Bone marrow (tissue), 2 donors: Measurements from ENCODE around the gene UROS.

Experiments used
- DNase-seq, 2 donors: peaks; one replicate each; lab custom pipeline; 2025; lab: John Stamatoyannopoulos, UW

The UROS gene

DNA sequence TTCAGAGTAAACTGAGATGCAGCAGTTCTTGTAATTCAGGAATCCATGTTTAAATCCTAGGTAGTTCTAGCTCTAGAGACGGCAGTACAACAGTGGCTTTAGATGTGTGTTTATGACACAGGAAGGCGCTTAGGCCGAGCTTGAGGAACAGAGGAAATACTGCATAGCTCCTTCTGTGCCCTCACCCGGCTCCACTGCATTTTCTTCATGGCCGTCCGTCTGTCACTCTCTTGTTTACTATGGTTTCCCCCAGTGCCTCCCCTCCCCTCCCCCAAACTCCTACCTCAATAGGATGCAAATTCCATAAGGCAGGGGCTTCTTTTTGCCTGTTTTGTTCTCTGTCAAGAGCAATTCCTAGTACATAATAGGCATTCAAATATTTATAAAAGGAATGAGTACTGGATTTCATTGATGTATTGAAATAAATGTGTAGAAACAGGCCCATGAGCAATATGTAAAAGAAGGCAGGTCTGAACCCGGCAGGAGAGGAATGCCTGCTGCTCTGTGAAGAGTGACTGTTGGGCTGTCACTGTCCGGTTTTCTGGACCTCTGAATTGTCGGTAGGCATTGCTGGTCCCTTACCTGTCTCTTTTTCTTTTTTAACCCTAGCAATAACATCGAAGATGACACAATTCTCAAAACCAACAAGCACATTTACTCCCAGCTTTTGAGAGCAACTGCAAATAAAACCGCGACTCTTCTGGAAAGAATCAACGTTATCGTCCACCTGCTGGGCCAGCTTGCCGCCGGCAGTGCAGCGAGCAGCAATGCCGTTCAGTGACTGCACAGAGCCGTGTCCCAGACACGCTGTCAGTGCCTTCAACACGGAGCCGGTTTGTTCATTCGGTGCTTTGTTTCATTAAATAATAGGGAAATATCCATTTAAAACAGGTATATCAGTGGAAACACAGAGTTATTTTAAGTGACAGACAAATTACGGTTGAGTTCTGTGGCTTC, 60.1 kb downstream of the UROS start:
- DNase-seq: no peak

DNA sequence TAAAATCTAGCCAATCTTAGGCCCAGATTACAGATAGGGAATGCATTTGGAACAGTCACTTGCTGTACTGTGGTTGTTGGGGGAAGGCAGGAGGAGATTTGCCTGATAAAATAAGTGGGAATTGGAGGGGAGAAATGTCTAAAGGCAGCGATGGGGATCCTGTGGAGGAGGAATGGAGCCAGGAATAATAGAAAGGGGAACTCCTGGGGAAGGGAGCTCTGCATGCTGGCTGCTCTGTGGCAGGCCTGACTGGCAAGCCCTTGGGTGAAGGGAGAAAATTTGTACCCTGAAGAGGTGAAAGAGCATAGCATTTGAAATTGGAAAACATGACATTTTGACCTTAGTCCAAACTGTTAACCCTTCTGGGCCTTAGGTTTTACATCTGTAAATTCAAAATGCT, 61.1 kb downstream of the UROS start:
- no peak for DNase-seq

DNA sequence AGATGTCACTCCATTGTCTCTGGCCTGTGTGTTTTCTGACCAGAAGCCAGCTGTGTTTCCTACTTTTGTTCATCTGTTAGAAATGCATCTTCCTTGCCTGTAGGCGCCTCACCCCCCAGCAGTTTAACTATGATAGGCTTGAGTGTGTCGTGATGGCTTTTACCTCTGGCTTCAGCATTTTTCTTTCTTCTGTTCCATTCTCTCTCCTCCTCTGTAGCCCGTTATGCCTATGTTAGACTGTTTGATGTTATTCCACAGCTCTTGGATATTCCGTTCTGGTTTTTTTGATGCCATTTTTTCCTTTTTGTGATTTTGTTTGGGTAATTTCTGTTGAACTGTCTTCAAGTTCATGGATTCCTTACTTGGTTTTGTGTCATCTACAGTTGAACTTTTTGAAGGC, 65.3 kb downstream of the UROS start:
- DNase-seq: no peak

DNA sequence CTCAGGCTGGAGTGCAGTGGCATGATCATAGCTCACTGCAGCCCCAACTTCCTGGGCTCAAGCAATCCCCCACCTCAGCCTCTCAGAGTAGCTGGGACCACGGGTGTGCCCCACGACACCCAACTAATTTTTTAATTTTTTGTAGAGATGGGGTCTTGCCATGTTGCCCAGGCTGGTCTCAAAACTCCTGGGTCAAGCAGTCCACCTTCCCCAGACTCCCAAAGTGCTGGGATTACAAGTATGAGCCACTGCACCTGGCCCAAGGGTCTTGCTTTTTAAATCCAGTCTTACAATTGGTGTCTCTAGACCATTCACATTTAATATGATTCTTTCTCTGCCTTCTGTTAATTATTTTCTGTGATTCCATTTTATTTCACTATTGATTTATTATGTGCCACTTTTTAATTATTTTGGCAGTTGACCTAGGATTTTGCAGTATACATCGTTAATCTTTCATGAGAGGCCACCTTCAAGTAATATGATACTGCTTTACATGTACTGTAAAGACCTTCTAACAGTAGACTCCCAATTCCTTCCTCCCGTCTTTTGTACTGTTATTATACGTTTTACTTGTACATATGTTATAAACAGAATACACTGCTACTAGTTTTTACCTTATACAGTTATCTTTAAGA, 66.1 kb downstream of the UROS start:
- DNase-seq: no peak

DNA sequence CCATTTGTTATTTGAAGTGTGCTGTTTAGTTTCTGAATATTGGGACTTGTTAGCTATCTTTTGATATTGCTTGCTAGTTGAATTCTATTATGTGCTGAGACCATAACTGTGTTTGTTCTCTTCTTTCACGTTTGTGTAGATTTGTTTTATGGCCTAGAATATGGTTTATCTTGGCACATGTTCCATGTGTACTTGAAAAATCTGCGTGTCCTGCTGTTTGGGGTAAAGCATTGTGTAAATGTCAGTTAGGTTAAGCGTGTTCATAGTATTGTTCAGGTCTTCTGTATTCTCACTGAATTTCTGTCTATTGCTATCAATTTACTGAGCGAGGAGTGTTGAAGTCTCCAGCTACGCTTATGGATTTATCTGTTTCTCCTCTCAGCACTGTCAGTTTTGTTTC, 66.9 kb downstream of the UROS start:
- DNase-seq: no peak

DNA sequence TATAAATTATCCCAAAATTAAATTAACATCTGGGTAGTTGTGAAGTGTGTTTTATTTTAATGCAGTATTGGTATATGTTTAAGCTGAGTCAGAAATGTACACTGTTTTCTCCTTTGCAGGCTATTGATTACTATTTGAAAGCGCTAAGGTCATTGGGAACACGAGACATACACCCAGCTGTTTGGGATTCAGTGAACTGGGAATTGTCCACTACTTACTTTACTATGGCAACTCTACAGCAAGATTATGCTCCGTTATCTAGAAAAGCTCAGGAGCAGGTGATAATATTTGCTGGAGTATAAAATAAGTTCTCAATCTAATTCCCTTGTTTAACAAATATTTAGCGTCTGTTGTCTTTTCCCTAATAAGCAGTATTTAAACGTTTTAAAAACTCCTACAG, 75.6 kb downstream of the UROS start:
- no peak for DNase-seq

DNA sequence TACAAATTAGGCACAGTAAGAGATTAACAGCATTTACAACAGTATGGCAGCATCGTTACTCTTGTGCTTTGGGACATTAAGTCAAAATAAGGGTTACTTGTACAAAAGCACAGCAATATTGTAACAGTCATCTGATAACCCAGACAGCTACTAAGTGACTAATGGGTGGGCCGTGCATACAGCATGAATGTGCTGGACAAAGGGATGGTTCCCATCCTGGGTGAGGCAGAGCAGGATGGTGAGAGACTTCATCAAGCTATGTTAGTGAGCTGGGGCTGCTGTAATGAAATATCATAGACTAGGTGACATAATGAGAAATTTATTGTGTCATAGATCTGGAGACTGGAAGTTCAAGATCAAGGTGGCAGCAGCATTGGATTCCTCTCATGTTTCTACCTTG, 78.1 kb downstream of the UROS start:
- DNase-seq: no peak

DNA sequence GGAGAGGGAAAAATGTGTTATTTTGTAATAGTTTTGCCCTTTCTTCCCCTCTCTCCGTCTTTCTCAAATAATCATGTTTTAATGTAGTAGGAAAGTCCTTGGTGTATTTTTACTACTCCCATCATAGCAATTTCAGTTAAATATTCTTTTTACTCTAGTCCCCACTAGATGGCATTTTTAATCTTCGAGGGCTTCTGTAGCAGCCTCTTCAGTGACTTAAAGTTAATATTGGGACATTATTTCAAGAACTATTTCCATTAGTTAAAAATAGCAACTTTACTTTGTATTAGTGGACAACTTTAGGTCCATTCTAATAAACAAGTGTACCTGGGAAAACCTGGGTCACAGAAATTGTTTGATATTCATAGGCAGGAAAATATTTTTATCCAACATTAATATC, 80.6 kb downstream of the UROS start:
- DNase-seq: no peak

DNA sequence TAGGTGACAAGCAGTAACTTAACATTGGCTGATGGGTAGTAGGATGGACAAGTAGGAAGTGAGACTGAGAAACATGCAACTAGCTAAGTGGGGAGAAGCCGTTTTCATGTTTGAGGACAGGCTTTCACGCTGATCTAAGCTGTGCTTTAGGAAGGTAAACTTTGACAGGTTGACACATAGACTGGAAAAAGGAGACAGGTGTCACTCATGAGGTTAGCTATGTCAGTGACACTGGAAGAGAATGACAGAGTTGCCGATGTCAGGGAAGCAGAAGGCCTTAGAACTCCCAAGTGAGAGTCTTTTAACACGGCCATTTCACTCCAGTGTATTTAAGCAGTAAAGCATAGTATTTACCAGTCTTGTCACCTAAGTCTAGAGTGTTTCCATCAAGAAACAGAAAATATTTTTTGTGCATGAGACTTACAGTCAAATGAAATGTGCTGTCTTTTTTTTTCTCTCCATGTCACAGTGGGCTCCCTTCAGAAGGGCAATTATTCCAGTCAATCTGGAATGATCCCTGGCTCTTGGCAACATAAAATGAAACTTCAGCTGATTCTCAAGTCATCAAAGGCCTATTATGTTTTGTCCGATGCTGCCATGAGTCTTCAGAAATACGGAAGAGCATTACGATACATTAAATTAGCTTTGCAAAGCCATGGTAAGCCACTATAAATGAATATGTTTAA, 82.9 kb downstream of the UROS start:
- DNase-seq: no peak
